ENCODE measurements around the gene UBASH3B. TPM values are rescaled to one million over a fixed set of nuclear protein-coding genes. Genes with fewer than 3 reads are reported as not detected.
A peak's percentile ranks its signal among the peaks of the same experiment; 100 is the strongest.

UBASH3B gene
- total and polyA plus RNA-seq, 2 of the 13 experiments (the other 11 are each of a cell fraction or from before 2014, with no cell fraction given): 4.4 to 7.6 TPM

DNA sequence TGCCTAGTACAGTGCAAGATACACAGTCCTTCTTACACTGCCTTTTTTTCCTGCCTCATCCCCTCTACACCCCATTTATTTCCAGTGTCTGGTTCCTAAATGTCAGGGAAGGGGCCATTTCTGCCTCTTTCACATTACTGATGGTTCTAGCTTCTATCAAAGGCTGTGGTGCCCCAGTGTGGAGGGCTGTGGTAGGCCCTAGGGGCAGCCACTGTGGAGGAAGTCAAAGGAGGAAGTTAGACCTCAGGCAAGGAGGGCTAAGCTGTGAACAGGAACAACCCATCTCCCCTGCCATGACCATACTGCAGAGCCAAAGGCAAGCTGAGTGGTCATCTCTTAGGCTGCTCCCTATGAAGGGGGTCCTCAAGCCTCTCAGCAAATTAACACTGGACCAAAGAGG is 100.9 kb downstream of the UBASH3B start:
- Histone ChIP-seq H3K4me3 (replicated peaks in 1 of 3; ENCODE audit: insufficient read depth in 1 of 3, low read depth in 2 of 3, low read length in 3 of 3) (no peak overlapping the region), H3K9me3 (ENCODE audit: low read length) (no peaks in the 10 kb centered on the region), H3K27ac (ENCODE audit: extremely low read length, insufficient read depth, low read length) (no peak overlapping the region), H3K4me2 (ENCODE audit: low read depth, low read length) (no peak overlapping the region), H3K27me3 (ENCODE audit: control insufficient read depth in 1 of 2, insufficient read depth in 2 of 2, low read length in 2 of 2) (no peaks in the 10 kb centered on the region), H3K4me1 (ENCODE audit: insufficient read depth, low read length) (no peaks in the 10 kb centered on the region), H3K9ac (ENCODE audit: insufficient read depth, low read depth, low read length) (no peak overlapping the region), H3K36me3 (replicated peaks in 1 of 2; ENCODE audit: control insufficient read depth in 1 of 2, insufficient read depth in 2 of 2, low read length in 2 of 2) (no peaks in the 10 kb centered on the region), H4K20me1 (ENCODE audit: insufficient read depth, low read length) (no peaks in the 10 kb centered on the region), H2AFZ (ENCODE audit: low read length) (no peak overlapping the region), H3K79me2 (ENCODE audit: insufficient read depth, low read length) (no peaks in the 10 kb centered on the region)
- TF ChIP-seq, protein P1, sequence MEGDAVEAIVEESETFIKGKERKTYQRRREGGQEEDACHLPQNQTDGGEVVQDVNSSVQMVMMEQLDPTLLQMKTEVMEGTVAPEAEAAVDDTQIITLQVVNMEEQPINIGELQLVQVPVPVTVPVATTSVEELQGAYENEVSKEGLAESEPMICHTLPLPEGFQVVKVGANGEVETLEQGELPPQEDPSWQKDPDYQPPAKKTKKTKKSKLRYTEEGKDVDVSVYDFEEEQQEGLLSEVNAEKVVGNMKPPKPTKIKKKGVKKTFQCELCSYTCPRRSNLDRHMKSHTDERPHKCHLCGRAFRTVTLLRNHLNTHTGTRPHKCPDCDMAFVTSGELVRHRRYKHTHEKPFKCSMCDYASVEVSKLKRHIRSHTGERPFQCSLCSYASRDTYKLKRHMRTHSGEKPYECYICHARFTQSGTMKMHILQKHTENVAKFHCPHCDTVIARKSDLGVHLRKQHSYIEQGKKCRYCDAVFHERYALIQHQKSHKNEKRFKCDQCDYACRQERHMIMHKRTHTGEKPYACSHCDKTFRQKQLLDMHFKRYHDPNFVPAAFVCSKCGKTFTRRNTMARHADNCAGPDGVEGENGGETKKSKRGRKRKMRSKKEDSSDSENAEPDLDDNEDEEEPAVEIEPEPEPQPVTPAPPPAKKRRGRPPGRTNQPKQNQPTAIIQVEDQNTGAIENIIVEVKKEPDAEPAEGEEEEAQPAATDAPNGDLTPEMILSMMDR (CRISPR knock-in tag; IDR thresholded peaks at IDR 0.05): peak; percentile 30
- no peak for TF ChIP-seq YEATS2 (CRISPR knock-in tag; IDR thresholded peaks at IDR 0.05; ENCODE audit: borderline replicate concordance)
- DNase-seq (ENCODE audit: low spot score) (no peak), ATAC-seq (no peak; the same call in 2 of the 3 replicates), FAIRE-seq (no peak)
- BruUV-seq (replicated peaks): no TSS peak
- POLR2A ChIA-PET: no interaction called here
- intact Hi-C loops (cut with micrococcal nuclease; ENCODE audit: unreplicated experiment): no loop called here
- CTCF ChIA-PET (ENCODE audit: low intra/inter-chr PET ratio, low total read pairs): interaction anchor here (2.6 kb wide), 1 partner anchor 127 kb away, joined by 9 read pairs; no protein-coding TSS in a partner anchor
- in situ Hi-C loops (cut with HindIII; ENCODE audit: extremely low pct_ligation_motif_present, low pct_unique_long_range_greater_than_20kb): no loop called here

DNA sequence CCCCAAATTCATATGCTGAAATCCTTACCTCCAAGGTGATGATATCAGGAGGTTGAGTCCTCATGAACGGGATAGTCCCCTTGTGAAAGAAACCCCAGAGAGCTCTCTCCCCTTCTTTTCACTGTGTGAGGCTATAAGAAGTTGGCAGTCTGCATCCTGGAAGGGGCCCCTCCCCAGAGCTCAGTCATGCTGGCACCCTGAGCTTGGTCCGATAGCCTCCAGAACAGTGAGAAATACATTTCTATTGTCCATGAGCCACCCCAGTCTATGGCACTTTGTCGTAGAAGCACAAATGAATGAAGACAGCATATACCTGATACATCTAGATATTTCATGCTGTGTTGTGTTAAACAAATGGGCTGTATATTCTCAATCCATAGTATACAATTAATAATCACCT is 101.7 kb downstream of the UBASH3B start:
- in situ Hi-C loops (cut with HindIII; ENCODE audit: extremely low pct_ligation_motif_present, low pct_unique_long_range_greater_than_20kb): no loop called here

More for the DNA sequence above, 101.7 kb downstream of the UBASH3B start:
- intact Hi-C loops (cut with micrococcal nuclease; ENCODE audit: unreplicated experiment): no loop called here
- ChIA-PET POLR2A (no interaction called here), CTCF (ENCODE audit: low intra/inter-chr PET ratio, low total read pairs) (no interaction called here)
- Histone ChIP-seq H3K4me3 (replicated peaks in 1 of 3; ENCODE audit: insufficient read depth in 1 of 3, low read depth in 2 of 3, low read length in 3 of 3) (no peak overlapping the region), H3K9ac (ENCODE audit: insufficient read depth, low read depth, low read length) (no peak overlapping the region), H4K20me1 (ENCODE audit: insufficient read depth, low read length) (no peaks in the 10 kb centered on the region), H3K9me3 (ENCODE audit: low read length) (no peaks in the 10 kb centered on the region), H3K4me1 (ENCODE audit: insufficient read depth, low read length) (no peaks in the 10 kb centered on the region), H3K27ac (ENCODE audit: extremely low read length, insufficient read depth, low read length) (no peak overlapping the region), H3K4me2 (ENCODE audit: low read depth, low read length) (no peak overlapping the region), H3K79me2 (ENCODE audit: insufficient read depth, low read length) (no peaks in the 10 kb centered on the region), H3K36me3 (replicated peaks in 1 of 2; ENCODE audit: control insufficient read depth in 1 of 2, insufficient read depth in 2 of 2, low read length in 2 of 2) (no peaks in the 10 kb centered on the region), H3K27me3 (ENCODE audit: control insufficient read depth in 1 of 2, insufficient read depth in 2 of 2, low read length in 2 of 2) (no peaks in the 10 kb centered on the region), H2AFZ (ENCODE audit: low read length) (no peak overlapping the region)
- ATAC-seq (no peak), DNase-seq (ENCODE audit: low spot score) (no peak), FAIRE-seq (no peak)
- TF ChIP-seq FOXJ3 (CRISPR knock-in tag; IDR thresholded peaks at IDR 0.05; ENCODE audit: borderline replicate concordance) (no peak), SALL1 (CRISPR knock-in tag; IDR thresholded peaks at IDR 0.05) (no peak), NFIB (CRISPR knock-in tag; IDR thresholded peaks at IDR 0.05; ENCODE audit: borderline replicate concordance) (no peak), ZFP37 (CRISPR knock-in tag; IDR thresholded peaks at IDR 0.05; ENCODE audit: borderline replicate concordance) (no peak), SRY (CRISPR knock-in tag; IDR thresholded peaks at IDR 0.05) (no peak), TBL1XR1 (IDR thresholded peaks at IDR 0.05; ENCODE audit: borderline replicate concordance, low read length, partially characterized antibody) (no peak), TOPORS (CRISPR knock-in tag; IDR thresholded peaks at IDR 0.05) (no peak), EZH2 (conservative IDR thresholded peaks at IDR 0.05; ENCODE audit: low read depth, low read length) (no peak), AKNA (CRISPR knock-in tag; IDR thresholded peaks at IDR 0.05; ENCODE audit: borderline replicate concordance) (no peak), SNRNP70 (IDR thresholded peaks at IDR 0.05; ENCODE audit: low read depth, low read length) (no peak)
- 83% methylated on average over 3 of the region's 3 CpGs for WGBS (ENCODE audit: low lambda C conversion rate)
- no TSS peak for BruUV-seq (replicated peaks)

All from HepG2 (cell line).